SHP77 (cell line): Measurements from ENCODE around the gene AUTS2.

Source experiments
- DNase-seq, 2 experiments: peaks; one replicate each; lab custom pipeline; 2025; lab: John Stamatoyannopoulos, UW

The AUTS2 gene

GRCh38 chr7:70188901-70189650 is 590.8 kb downstream of the AUTS2 start:
- no peak for DNase-seq

GRCh38 chr7:70189776-70190175 is 591.5 kb downstream of the AUTS2 start:
- no peak for DNase-seq

GRCh38 chr7:70190281-70190680 is 592.0 kb downstream of the AUTS2 start:
- no peak for DNase-seq

- no peak for DNase-seq
Measured at GRCh38 chr7:70193514-70193913, 595.2 kb downstream of the AUTS2 start.

- DNase-seq = no peak
Measured at GRCh38 chr7:70208236-70209063, 610.2 kb downstream of the AUTS2 start.

- no peak for DNase-seq
Measured at GRCh38 chr7:70210200-70210935, 612.1 kb downstream of the AUTS2 start.

- no peak for DNase-seq
Measured at GRCh38 chr7:70210936-70211310, 612.6 kb downstream of the AUTS2 start.

GRCh38 chr7:70212281-70212680 is 614.0 kb downstream of the AUTS2 start:
- no peak for DNase-seq

GRCh38 chr7:70214071-70214470 is 615.8 kb downstream of the AUTS2 start:
- no peak for DNase-seq

GRCh38 chr7:70215491-70215890 is 617.2 kb downstream of the AUTS2 start:
- no peak for DNase-seq

GRCh38 chr7:70217571-70217970 is 619.3 kb downstream of the AUTS2 start:
- DNase-seq = no peak

- DNase-seq = no peak
Measured at GRCh38 chr7:70218006-70218405, 619.7 kb downstream of the AUTS2 start.

GRCh38 chr7:70219061-70219460 is 620.8 kb downstream of the AUTS2 start:
- no peak for DNase-seq

GRCh38 chr7:70229242-70229641 is 631.0 kb downstream of the AUTS2 start:
- no peak for DNase-seq

- no peak for DNase-seq
Measured at GRCh38 chr7:70230761-70231160, 632.5 kb downstream of the AUTS2 start.

GRCh38 chr7:70233776-70234175 is 635.5 kb downstream of the AUTS2 start:
- DNase-seq = no peak

- DNase-seq = no peak
Measured at GRCh38 chr7:70237256-70237655, 639.0 kb downstream of the AUTS2 start.

- no peak for DNase-seq
Measured at GRCh38 chr7:70237831-70238575, 639.7 kb downstream of the AUTS2 start.

GRCh38 chr7:70239918-70240317 is 641.6 kb downstream of the AUTS2 start:
- no peak for DNase-seq

GRCh38 chr7:70240873-70241272 is 642.6 kb downstream of the AUTS2 start:
- DNase-seq = no peak

GRCh38 chr7:70241536-70242175 is 643.4 kb downstream of the AUTS2 start:
- no peak for DNase-seq
